Esophagus squamous epithelium (tissue), 5 donors: ENCODE measurements around the gene ZBTB24. TPM values are rescaled to one million over a fixed set of nuclear protein-coding genes. Genes with fewer than 3 reads are reported as not detected.
A peak's percentile ranks its signal among the peaks of the same experiment; 100 is the strongest.

Experiments used
- DNase-seq: peaks from one replicate; lab custom pipeline; 2025; lab: John Stamatoyannopoulos, UW
- H3K27ac ChIP-seq, 4 donors: fragments of 200-600 bp; sonication (generic); one replicate each; pipeline ENCODE4 v1.5.1; 2016 to 2019; ENCODE audit warnings: mild to moderate bottlenecking in 1 of 4
- H3K27me3 ChIP-seq, 4 donors: fragments of 200-600 bp; sonication (generic); 1 replicate in 3 of 4; 2 replicates in 1 of 4; pipeline versions ENCODE4 v1.5.1 to v1.6.0; 2017 to 2021; ENCODE audit warnings: antibody characterized with exemption in 1 of 4
- H3K36me3 ChIP-seq, 3 donors: fragments of 200-600 bp; sonication (generic); one replicate each; pipeline ENCODE4 v1.5.1; 2016 to 2019
- H3K4me1 ChIP-seq, 3 donors: fragments of 200-600 bp; sonication (generic); one replicate each; pipeline ENCODE4 v1.5.1; 2017 to 2019
- H3K4me3 ChIP-seq, 4 donors: fragments of 200-600 bp; sonication (generic); 1 replicate in 3 of 4; 2 replicates in 1 of 4; pipeline ENCODE4 v1.5.1; 2016 to 2019; ENCODE audit warnings: mild to moderate bottlenecking in 2 of 4, moderate library complexity in 1 of 4
- H3K9me3 ChIP-seq, 3 donors: fragments of 200-600 bp; sonication (generic); one replicate each; pipeline ENCODE4 v1.5.1; 2016 to 2019
- POLR2A ChIP-seq, 4 donors: fragments of 450-650 bp; IDR thresholded peaks; one replicate each; pipeline ENCODE4 v1.6.1; 2017; ENCODE audit warnings: antibody characterized with exemption in 4 of 4, mild to moderate bottlenecking in 4 of 4, moderate library complexity in 3 of 4
- WGBS, 2 donors: methylation state at CpG; one replicate each; pipeline ENCODE4 v1.1.5; 2018; 5-methylcytosine and 5-hydroxymethylcytosine counted together
- intact Hi-C: fragments of 100-400 bp; cut with DNase I; formaldehyde crosslinking; loops from one replicate; pipeline ENCODE4 v1.15.0; 2022
- total RNA-seq, 4 donors: library from RNA; depleted of rRNA; stranded (reverse); fragments of >200 nt; gene quantifications; one replicate each; pipeline ENCODE4 v1.1.0, GENCODE V29; 2016
- TF ChIP-seq, protein P1 (sequence below), 6 experiments: fragments of 450-650 bp in 4 of 6; fragments of 200-600 bp in 2 of 6; sonication (generic) in 2 of 6; IDR thresholded peaks; one replicate each; pipeline ENCODE4 v1.5.1; 2016 to 2019; ENCODE audit warnings: antibody characterized with exemption in 6 of 6, mild to moderate bottlenecking in 4 of 6, moderate library complexity in 4 of 6
- donor health status: DM: yes; HTN: yes; CAD: no.

The ZBTB24 gene
- total RNA-seq, 4 donors from 2014 or later, result 3.9 to 8.4 (median 7.0) TPM

DNA sequence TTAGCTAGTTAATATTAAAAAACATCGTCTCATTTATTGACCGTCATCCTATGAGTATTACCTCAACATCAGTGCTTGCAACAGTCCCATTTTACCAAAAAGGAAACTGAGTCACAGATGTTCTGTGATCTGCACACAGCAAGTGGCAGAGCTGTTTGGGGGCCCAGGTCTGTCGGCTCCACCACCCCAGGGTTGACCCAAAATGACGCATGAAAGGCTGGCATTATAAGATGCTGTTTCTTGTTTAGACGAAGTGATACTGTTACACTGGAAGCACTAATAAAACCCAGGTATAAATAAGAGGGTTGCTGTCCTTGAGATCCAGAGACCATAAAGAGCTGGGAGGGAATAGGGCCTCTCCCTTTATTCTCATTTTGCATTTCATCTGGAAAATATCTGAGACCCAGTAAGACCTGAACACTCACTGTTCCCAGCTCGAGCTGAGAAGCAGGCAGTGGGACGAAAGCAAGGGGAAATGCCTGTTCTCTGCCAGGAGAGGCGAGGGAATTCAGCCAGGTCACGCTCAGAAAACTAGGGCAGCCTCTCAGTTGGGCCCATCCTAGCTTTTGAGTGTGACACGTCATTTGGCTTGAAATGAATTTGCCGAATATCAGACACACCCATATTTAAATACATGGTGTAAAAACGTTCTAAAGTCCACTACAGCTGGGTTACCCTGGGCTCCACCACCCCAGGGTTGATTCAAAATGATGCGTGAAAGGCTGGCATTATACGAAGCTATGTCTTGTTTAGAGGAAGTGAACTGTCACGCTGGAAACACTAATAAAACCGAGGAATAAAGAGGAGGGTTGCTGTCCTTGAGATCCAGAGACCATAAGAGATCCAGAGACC lies 26.1 kb downstream of the ZBTB24 start:
- no peaks in the 10 kb centered on the region for H3K9me3 ChIP-seq
- intact Hi-C loops, result no loop called here
- no peaks in the 10 kb centered on the region for H3K27me3 ChIP-seq
- DNase-seq, result no peak
- peaks cover 31 to 67% (median 34%) of the 10 kb centered on the region in 3 donors for H3K4me1 ChIP-seq
- WGBS, 2 donors, result 33 to 44% methylated on average over 15 to 16 of the region's 16 CpGs
- peak in 1 of 4 donors; percentile 33 for TF ChIP-seq POLR2A (IDR thresholded peaks at IDR 0.05)
- TF ChIP-seq, protein P1, sequence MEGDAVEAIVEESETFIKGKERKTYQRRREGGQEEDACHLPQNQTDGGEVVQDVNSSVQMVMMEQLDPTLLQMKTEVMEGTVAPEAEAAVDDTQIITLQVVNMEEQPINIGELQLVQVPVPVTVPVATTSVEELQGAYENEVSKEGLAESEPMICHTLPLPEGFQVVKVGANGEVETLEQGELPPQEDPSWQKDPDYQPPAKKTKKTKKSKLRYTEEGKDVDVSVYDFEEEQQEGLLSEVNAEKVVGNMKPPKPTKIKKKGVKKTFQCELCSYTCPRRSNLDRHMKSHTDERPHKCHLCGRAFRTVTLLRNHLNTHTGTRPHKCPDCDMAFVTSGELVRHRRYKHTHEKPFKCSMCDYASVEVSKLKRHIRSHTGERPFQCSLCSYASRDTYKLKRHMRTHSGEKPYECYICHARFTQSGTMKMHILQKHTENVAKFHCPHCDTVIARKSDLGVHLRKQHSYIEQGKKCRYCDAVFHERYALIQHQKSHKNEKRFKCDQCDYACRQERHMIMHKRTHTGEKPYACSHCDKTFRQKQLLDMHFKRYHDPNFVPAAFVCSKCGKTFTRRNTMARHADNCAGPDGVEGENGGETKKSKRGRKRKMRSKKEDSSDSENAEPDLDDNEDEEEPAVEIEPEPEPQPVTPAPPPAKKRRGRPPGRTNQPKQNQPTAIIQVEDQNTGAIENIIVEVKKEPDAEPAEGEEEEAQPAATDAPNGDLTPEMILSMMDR (IDR thresholded peaks at IDR 0.05), result no peak
- H3K27ac ChIP-seq, result peak overlapping the region; percentile 72 to 92 (median 87)
- H3K36me3 ChIP-seq, result peaks cover 0 to 14% (median 3%) of the 10 kb centered on the region in 3 donors
- peak overlapping the region in 3 of 4 donors; percentile 70 to 93 (median 78) for H3K4me3 ChIP-seq

DNA sequence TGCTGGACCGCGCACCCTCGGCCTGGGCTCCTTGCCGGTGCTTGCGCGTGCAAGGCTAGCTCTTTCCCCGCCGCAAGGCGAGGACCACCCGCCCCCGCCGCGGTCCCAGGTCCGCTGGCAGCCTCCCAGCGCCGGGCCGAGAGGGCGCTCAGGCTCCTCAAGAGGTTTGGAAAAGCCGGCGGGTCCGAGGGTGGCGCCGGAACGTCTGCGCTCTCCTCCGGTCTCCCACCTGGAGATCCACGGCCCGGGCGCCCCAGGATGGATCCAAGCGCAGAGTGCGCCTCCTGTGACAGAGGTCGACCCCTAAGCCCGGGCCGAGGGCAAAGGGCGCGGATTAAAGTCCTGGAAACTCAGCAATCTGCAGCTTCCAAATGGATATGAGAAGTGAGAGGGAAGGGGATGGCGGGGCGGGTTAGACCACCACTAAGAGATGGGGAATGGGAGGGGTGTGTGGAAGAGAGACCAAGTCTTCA lies 26.9 kb downstream of the ZBTB24 start:
- Histone ChIP-seq H3K36me3 (peaks cover 0 to 12% (median 0%) of the 10 kb centered on the region in 3 donors), H3K27ac (peak overlapping the region; percentile 72 to 92 (median 87)), H3K4me1 (peaks cover 31 to 61% (median 34%) of the 10 kb centered on the region in 3 donors), H3K9me3 (no peaks in the 10 kb centered on the region), H3K27me3 (no peaks in the 10 kb centered on the region), H3K4me3 (peak overlapping the region; percentile 44 to 93 (median 74))
- no peak for DNase-seq
- no peak for TF ChIP-seq POLR2A (IDR thresholded peaks at IDR 0.05)
- TF ChIP-seq, protein P1 (IDR thresholded peaks at IDR 0.05), result no peak
- WGBS, 2 donors, result 48 to 51% methylated on average over 4 to 6 of the region's 38 CpGs
- intact Hi-C loops, result no loop called here

DNA sequence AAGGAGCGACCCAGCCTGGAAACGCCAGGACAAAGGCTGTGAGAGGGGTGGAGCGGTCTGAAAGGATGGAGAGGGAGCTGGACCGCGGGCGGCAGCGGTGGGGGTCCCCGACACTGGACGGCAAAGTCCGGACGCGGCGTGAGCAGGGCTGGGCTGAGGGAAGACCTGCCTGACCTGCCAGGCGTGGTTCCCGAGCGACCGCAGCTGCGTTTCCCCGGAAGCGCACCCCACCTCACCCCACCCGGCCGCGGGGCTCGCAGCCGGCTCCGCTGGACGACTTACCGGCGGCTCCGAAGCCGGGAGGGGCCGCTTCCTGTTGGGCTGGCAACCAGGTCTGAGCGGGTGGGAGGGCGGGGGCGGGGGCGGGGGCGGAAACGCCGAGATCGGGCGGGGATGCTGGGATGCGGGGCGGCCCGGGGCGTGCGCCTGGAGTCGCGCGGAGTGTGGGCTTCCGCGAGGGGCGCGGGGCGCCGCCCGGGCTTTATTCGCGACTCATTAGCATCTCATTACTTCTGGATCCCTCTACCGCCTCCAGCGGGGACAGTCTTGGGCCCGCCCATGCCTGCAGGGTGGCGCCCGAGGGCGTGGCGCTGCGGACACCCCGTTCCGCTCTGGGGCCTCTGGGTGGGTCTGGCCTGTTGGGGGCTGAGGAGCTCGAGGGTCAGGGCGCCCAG lies 27.4 kb downstream of the ZBTB24 start, which contains the start of gene MICAL1:
MICAL1 (minus strand) TSS at position 336 of the 674 bp plus-strand sequence. CDS start 1,576 bp downstream, outside the sequence.
- H3K36me3 ChIP-seq, result peaks cover 0 to 10% (median 0%) of the 10 kb centered on the region in 3 donors
- peaks cover 31 to 61% (median 34%) of the 10 kb centered on the region in 3 donors for H3K4me1 ChIP-seq
- H3K9me3 ChIP-seq, result no peaks in the 10 kb centered on the region
- peak; percentile 29 for DNase-seq
- H3K4me3 ChIP-seq, result peak within 1 kb of the TSS; percentile 44 to 93 (median 74)
- TF ChIP-seq, protein P1 (IDR thresholded peaks at IDR 0.05), result peak in 4 of 6 experiments; percentile 18 to 41 (median 21)
- TF ChIP-seq POLR2A (IDR thresholded peaks at IDR 0.05), result peak in 2 of 4 donors; percentile 41 to 72
- 0% methylated on average over 12 to 13 of the region's 70 CpGs for WGBS, 2 donors
- H3K27ac ChIP-seq, result peak within 1 kb of the TSS; percentile 72 to 92 (median 87)
- no peaks in the 10 kb centered on the region for H3K27me3 ChIP-seq
- intact Hi-C loops, result no loop called here

DNA sequence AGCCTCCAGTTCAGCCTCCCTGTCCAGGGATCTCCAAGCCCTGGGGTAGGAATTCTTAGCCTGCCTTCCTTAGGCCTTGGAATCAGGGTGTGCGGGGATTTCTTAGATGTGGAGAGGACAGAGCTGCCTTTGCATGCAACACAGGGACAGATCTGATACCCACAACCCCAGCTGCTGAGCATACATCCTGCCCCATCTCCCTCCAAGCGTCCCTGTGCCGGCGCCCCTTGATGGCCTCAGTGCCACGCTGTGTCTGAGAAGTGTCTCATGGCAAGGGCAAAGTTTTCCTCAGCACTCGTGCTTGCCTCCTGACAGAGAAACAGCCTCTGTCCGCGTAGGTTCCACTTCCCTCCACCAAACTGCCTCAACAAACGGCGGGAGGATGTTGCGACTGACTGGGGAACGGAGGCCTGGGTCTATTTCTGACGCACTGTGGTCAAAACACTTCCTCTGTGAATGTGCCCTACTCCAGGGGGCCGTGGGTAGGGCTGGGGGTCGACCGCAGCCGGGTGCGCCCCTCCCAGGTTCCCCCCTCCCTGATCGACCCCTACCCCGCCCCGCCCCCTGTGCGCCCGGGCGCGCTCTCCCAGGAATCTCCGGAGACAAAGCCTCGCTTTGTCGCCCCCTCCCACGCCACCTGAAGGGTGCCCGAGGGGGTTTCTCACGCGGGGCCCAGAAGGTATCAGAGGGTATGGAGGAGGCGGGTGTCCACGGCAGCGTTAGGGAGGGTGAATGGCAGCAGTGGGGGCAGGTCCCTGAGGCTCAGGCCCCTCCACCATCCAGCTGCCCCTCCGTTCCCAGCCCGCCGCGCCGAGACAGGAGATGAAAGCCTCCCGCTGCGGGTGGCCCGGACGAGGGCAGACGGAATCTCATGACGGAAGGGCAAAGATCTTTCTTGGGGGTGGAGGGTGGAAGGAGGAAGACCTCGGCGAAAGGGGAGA lies 28.3 kb downstream of the ZBTB24 start:
- WGBS, 2 donors, result 0 to 4% methylated on average over 3 to 22 of the region's 48 CpGs
- intact Hi-C loops, result no loop called here
- H3K9me3 ChIP-seq, result no peaks in the 10 kb centered on the region
- peaks cover 0 to 10% (median 0%) of the 10 kb centered on the region in 3 donors for H3K36me3 ChIP-seq
- peak overlapping the region; percentile 44 to 93 (median 74) for H3K4me3 ChIP-seq
- peaks cover 31 to 67% (median 34%) of the 10 kb centered on the region in 3 donors for H3K4me1 ChIP-seq
- H3K27me3 ChIP-seq, result no peaks in the 10 kb centered on the region
- peak in 1 of 4 donors; percentile 61 for TF ChIP-seq POLR2A (IDR thresholded peaks at IDR 0.05)
- TF ChIP-seq, protein P1 (IDR thresholded peaks at IDR 0.05), result no peak
- peak; percentile 31 for DNase-seq
- H3K27ac ChIP-seq, result peak overlapping the region; percentile 72 to 92 (median 87)
